ENCODE results near the gene E4F1. TPM values are rescaled to one million over a fixed set of nuclear protein-coding genes. Genes with fewer than 3 reads are reported as not detected.

E4F1 gene
- total and polyA plus RNA-seq, 2 of the 13 experiments (the other 11 are each of a cell fraction or from before 2014, with no cell fraction given) = 13.8 to 19.5 TPM

- H3K27me3 ChIP-seq (ENCODE audit: control insufficient read depth in 1 of 2, insufficient read depth in 2 of 2, low read length in 2 of 2) = peaks cover 2 to 39% of the 10 kb centered on the region in 2 experiments; a peak in 3 of 5 replicates
- ATAC-seq (no peak), FAIRE-seq (no peak), DNase-seq (ENCODE audit: low spot score) (no peak)
- ChIA-PET CTCF (ENCODE audit: low intra/inter-chr PET ratio, low total read pairs) (no interaction called here), POLR2A (no interaction called here)
- H4K20me1 ChIP-seq (ENCODE audit: insufficient read depth, low read length) = no peaks in the 10 kb centered on the region
- no peak overlapping the region for H3K27ac ChIP-seq (ENCODE audit: extremely low read length, insufficient read depth, low read length)
- no peak overlapping the region for H3K4me2 ChIP-seq (ENCODE audit: low read depth, low read length)
- no peak overlapping the region for H3K4me3 ChIP-seq (replicated peaks in 1 of 3; ENCODE audit: insufficient read depth in 1 of 3, low read depth in 2 of 3, low read length in 3 of 3)
- H3K79me2 ChIP-seq (ENCODE audit: insufficient read depth, low read length) = no peaks in the 10 kb centered on the region
- no TSS peak for BruUV-seq (replicated peaks)
- H3K9ac ChIP-seq (ENCODE audit: insufficient read depth, low read depth, low read length) = no peak overlapping the region
- TF ChIP-seq KAT2B (IDR thresholded peaks at IDR 0.05; ENCODE audit: borderline replicate concordance, low read depth, low read length) = no peak
- TF ChIP-seq IKZF4 (CRISPR knock-in tag; IDR thresholded peaks at IDR 0.05; ENCODE audit: borderline replicate concordance, low read depth, not compliant biosample characterization) = no peak
- TF ChIP-seq FUBP1 (CRISPR knock-in tag; IDR thresholded peaks at IDR 0.05; ENCODE audit: borderline replicate concordance) = no peak
- no peak for TF ChIP-seq ZBTB4 (CRISPR knock-in tag; IDR thresholded peaks at IDR 0.05; ENCODE audit: borderline replicate concordance)
- TF ChIP-seq ZNF451 (CRISPR knock-in tag; IDR thresholded peaks at IDR 0.05) = no peak
- TF ChIP-seq KLF12 (CRISPR knock-in tag; IDR thresholded peaks at IDR 0.05; ENCODE audit: borderline replicate concordance) = no peak
- no peak for TF ChIP-seq RORA (CRISPR knock-in tag; IDR thresholded peaks at IDR 0.05)
- no peak for TF ChIP-seq ZSCAN25 (CRISPR knock-in tag; IDR thresholded peaks at IDR 0.05)
- TF ChIP-seq ZBTB20 (CRISPR knock-in tag; IDR thresholded peaks at IDR 0.05; ENCODE audit: borderline replicate concordance, low read depth) = no peak
- no peak for TF ChIP-seq ZNF841 (CRISPR knock-in tag; IDR thresholded peaks at IDR 0.05; ENCODE audit: borderline replicate concordance)
- no peak for TF ChIP-seq SNRNP70 (IDR thresholded peaks at IDR 0.05; ENCODE audit: low read depth, low read length)
- TF ChIP-seq ONECUT2 (CRISPR knock-in tag; IDR thresholded peaks at IDR 0.05) = no peak
- TF ChIP-seq FOXJ3 (CRISPR knock-in tag; IDR thresholded peaks at IDR 0.05; ENCODE audit: borderline replicate concordance) = no peak
- TF ChIP-seq ZNF17 (CRISPR knock-in tag; IDR thresholded peaks at IDR 0.05) = no peak
- TF ChIP-seq HNF4A (CRISPR knock-in tag; IDR thresholded peaks at IDR 0.05) = no peak
- no peak for TF ChIP-seq FOXO4 (CRISPR knock-in tag; conservative IDR thresholded peaks at IDR 0.05)
- no peak for TF ChIP-seq ISX (CRISPR knock-in tag; conservative IDR thresholded peaks at IDR 0.05)
- TF ChIP-seq ATF7 (IDR thresholded peaks at IDR 0.05) = no peak
- no peak for TF ChIP-seq ATF7 (CRISPR knock-in tag; IDR thresholded peaks at IDR 0.05)
- intact Hi-C loops (cut with micrococcal nuclease; ENCODE audit: unreplicated experiment) = loop anchor here (5.0 kb wide), 2 partner anchors 36 to 54 kb away; partner anchors contain the start of gene ECI1
- H2AFZ ChIP-seq (ENCODE audit: low read length) = no peak overlapping the region
- H3K9me3 ChIP-seq (ENCODE audit: low read length) = no peaks in the 10 kb centered on the region
- no peaks in the 10 kb centered on the region for H3K36me3 ChIP-seq (replicated peaks in 1 of 2; ENCODE audit: control insufficient read depth in 1 of 2, insufficient read depth in 2 of 2, low read length in 2 of 2)
- 65% methylated on average over 3 of the region's 4 CpGs for WGBS (ENCODE audit: low lambda C conversion rate)
- in situ Hi-C loops (cut with HindIII; ENCODE audit: extremely low pct_ligation_motif_present, low pct_unique_long_range_greater_than_20kb) = no loop called here
- H3K4me1 ChIP-seq (ENCODE audit: insufficient read depth, low read length) = peaks cover 48% of the 10 kb centered on the region
Measured at GRCh38 chr16:2198283-2198682, 25.1 kb upstream of the E4F1 start.
